Nucleus accumbens (tissue), 56 donors: ENCODE data around the gene PCSK5.
"Not testable (repeated sequence)": the region's sequence is repeated elsewhere in the genome, so short reads cannot be mapped to it uniquely, and the experiment has no call there.

Source experiments
- DNase-seq, 56 donors: peaks; one replicate each; lab custom pipeline; 2025; lab: John Stamatoyannopoulos, UW

The PCSK5 gene

DNA sequence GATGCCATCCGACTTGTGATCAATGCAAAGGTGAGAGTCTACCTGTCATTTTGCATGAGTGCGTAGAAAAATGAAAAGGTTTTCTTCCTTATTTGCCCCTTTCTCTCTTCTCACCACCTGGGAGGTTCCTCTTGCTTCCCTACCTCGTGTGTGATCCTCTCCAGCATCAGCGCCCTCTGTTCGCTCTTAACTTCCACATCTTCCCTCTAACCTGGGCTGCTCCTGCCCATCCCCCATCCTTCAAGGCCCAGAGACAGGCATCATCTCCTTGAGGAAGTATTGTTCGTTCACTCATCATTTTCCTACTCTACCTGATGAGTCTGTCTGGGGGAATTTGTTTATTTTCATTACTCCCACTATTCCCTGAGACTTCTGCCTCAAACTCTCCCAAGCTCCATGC is 447.9 kb downstream of the PCSK5 start:
- no peak for DNase-seq

- DNase-seq: no peak
Observed at GRCh38 chr9:76341616-76342015, 451.1 kb downstream of the PCSK5 start.

- no peak for DNase-seq
Observed at GRCh38 chr9:76342201-76342600, 451.7 kb downstream of the PCSK5 start.

DNA sequence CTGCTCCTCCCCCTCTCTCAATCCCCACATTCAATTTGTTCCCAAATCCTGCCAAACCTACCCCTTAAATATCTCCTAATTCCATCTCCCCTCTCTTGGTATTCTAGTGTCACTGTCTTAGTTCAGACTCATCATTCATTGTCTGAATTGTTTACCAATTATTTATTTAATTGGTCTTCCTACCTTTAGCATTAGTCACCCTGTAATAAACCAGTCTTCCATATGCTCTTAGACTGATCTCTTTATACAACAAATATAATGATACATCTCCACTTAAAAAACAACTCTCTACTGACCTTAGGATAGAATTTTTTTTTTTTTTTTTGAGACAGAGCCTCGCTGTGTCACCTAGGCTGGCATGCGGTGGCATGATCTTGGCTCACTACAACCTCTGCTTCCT is 452.4 kb downstream of the PCSK5 start:
- no peak for DNase-seq

GRCh38 chr9:76349865-76350264 is 459.4 kb downstream of the PCSK5 start:
- DNase-seq: no peak

DNA sequence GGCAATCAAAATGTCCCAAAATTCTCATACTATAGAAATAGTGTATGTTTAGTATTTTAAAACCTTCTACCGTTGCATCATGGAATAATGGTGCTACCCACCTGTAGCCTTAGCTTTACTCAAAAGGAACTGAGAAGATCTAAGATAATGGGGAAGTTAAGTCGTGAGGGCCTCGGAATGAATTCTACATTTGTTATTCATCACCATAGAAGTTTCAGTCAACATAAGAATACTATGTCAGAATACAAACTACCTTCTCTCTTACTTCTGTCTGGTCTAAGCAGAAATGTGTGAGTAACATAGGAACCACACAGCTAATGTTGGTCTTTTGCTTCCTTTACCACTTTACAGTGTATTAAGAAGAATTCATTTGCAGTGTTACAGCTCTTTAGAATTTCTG is 460.5 kb downstream of the PCSK5 start:
- DNase-seq: no peak

DNA sequence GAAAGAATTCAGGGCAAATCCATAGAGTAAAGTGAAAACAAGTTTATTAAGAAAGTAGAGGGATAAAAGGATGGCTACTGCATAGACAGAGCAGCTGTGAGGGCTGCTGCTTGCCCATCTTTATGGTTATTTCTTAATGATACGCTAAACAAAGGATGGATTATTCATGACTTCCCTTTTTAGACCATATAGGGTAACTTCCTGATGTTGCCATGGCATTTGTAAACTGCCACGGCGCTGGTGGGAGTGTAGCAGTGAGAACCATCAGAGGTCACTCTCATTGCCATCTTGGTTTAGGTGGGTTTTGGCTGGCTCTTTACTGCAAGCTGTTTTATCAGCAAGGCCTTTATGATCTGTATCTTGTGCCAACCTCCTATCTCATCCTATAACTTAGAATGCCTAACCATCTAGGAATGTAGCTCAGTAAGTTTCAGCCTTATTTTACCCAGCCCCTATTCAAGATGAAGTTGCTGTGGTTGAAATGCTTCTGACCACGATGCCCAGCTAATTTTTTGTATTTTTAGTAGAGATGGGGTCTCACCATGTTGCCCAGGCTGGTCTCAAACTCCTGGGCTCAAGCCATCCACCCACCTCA is 461.6 kb downstream of the PCSK5 start:
- no peak for DNase-seq

DNA sequence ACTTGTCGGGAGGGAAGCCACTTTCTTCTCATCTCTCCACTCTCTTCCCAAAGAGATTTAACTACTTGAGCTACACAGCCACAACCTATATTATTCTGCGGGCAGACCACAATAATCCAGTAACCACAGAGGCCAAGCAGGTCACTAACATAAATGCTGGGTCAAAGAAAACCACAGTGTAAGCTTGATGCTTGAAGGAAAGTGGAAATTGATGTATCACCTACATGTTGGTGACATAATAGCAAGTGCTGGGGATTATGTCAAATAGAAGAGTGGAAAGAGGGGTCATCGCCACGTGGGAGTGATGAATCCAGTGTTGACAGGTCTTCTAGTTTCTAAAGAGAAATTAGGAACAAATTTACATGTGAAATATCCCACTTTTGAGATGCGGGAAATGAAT is 462.8 kb downstream of the PCSK5 start:
- no peak for DNase-seq

- no peak for DNase-seq
Observed at GRCh38 chr9:76354221-76354620, 463.7 kb downstream of the PCSK5 start.

DNA sequence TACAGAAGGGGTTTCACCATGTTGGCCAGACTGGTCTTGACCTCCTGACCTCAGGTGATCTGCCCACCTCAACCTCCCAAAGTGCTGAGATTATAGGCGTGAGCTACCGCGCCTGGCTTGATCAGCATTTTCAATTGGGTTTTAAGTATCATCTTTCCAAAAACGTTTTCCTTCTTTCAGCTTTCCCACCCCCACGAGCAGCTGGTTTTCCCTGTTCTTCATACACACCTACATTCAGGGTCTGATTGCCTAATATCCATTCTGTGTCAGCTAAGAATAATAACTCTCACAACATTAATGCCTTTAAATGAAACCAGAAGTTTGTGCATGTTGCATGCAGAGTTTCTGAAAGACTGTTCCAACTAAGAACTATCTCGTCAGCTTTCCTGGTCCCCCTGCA is 465.4 kb downstream of the PCSK5 start:
- DNase-seq: peak in 12 of 56 donors; percentile 3 to 38 (median 12)

GRCh38 chr9:76357555-76357954 is 467.1 kb downstream of the PCSK5 start:
- DNase-seq: no peak

GRCh38 chr9:76358628-76359280 is 468.3 kb downstream of the PCSK5 start:
- DNase-seq: no peak

DNA sequence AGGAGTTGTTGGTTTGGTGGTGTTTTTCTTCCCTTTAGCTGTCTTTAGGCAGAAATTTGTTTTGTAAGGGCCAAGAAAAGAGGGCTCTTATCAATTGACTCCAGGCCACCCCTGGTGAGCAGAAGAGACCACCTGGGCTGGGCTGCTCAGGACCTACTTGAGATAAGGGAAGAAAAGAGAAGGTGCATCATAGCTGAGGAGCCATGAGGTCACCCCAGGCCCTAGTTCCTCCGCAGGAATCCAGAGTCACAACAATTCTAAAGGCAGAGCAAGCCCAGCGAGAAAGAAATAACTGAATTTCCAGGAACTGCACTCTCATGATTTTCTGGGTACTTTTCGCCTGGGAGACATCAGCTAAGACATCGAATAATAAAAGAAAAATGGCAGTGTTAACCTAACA is 468.9 kb downstream of the PCSK5 start:
- no peak for DNase-seq

DNA sequence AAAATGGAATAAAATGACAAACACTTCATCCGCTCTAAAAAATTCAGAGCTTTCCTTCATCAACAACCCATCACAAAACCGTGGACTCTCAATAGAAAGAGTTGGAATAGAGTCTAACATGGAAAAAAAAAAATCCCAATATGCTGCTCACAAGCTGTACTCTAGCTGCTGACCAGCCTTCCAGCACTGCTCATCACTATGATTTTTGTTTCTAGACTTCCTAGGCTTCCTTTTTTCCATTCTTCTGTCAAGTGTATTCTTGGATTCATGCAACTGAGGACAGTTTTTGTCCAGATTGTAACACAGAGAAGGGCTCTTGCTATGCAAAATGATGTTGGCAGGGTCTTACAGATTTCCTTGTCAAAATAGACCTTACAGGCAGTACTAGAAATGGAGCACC is 469.3 kb downstream of the PCSK5 start:
- DNase-seq: no peak

DNA sequence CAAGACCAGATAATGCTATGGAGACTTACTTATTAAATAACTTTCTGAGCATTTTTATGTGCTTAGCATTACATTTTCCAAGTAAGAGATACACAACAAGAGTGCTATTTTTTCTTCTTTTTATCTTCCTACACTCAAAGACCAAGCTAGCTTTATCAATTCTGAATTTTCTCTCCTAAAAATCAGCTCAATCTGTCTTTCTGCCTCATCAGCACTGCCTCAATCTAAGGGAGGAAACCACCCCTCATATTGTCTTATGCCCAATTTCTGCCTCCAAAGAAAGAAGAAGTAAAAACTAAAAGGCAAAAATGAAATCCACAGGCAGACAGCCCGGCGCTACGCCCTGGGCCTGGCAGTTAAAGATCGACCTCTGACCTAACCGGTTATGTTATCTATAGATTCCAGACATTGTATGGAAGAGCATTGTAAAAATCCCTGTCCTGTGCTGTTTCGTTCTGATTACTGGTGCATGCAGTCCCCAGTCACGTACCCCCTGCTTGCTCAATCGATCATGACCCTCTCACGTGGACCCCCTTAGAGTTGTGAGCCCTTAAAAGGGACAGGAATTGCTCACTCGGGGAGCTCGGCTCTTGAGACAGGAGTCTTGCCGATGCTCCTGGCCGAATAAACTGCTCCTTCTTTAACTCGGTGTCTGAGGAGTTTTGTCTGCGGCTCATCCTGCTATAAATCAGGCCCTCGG is 472.0 kb downstream of the PCSK5 start:
- not testable (repeated sequence) for DNase-seq

DNA sequence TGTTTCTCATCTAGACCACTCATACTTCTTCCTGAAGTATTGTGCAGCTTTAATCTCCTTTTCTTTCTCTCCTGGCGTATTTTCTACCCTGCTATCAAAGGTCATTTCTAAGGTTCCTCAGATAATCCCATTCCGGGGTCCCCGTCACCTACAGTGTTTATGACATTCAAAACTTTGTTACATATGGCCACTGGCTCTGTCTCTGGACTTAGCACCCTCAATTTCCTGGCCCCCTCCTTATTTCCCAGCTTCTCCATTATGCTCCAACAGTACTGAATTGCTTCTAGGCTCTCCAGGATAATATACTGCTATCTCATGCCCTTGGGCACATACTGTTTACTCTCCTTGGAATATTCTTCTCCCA is 472.5 kb downstream of the PCSK5 start:
- DNase-seq: no peak

DNA sequence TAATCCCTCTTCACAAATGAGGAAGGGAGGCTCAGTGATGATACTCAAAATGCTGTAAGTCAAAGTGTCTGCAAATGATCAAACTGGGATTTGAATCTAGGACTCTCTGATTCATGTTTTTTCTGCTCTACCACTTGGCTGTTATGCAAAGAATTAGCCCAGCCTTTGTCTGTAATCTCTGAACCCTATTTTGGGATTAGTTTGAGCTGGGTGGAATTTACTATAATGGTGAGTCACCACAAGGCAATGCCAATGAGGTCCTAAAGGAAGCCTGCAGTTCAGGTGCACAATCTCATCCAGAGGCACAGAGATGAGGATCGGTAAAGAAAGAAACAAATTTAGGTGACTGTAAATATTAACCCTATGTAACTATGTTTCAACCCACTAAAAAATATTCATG is 474.6 kb downstream of the PCSK5 start:
- no peak for DNase-seq

DNA sequence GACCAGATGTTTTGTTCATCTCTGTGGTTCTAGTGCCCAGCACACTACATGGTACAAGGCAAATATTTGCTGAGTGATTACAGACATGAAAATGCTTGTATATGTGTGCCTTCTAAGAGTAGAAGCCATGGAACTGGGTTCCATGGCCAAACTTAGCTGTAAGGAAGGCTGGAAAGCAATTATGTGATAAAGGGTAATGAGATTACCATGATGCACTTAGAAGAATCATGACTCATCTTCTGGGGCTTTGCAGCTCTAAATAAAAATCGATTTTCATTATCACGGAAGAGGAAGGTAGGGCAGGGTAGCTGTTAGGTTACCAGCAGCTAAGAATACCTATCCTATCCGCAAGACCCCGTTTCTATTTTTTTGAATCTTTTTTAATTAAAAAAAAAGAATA is 475.8 kb downstream of the PCSK5 start:
- no peak for DNase-seq

- no peak for DNase-seq
Observed at GRCh38 chr9:76369583-76369982, 479.1 kb downstream of the PCSK5 start.

DNA sequence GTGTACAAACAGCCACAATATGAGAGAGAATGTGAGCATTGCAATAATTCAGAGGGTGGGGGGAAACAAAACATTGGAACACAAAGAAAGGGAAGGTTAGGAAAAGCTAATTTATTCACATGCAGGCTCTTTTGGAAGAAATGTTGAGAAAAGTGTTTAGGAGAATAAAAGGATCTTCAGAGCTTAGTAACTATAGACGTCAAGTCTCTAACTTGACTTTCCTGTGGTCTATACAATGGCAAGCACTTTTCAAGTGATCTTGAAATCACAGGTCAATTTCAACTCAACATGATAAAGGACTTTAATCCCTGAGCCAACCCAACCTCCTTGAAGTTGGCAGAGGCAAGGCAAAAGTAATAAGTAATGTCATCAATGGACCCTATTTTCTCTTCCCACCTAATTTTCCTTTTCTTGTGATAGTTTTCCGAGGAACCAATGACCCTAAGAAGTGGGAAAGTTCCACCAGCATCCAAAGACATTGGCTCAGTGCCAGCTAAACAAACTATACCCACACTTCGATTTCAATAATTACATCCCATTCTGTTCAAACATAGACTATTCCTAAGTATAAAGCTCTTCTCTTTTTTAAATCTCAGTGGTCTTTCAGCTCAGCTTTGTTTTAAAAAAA is 480.0 kb downstream of the PCSK5 start:
- no peak for DNase-seq

DNA sequence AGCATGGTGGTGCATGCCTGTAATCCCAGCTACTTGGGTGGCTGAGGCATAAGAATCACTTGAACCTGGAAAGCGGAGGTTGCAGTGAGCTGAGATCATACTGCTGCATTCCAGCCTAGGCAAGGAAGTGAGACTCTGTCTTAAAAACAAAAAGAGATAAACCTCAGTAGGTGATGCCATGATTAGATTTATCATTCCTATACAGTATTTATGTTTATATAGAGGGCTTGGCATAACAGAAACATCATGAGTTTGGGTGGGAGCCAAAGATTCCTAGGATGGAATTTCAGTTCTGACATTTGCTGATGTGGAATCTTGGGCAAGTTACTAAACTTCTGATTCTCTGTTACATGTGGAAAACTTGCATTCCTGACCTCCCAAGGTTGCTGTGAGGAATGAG is 481.4 kb downstream of the PCSK5 start:
- DNase-seq: no peak

DNA sequence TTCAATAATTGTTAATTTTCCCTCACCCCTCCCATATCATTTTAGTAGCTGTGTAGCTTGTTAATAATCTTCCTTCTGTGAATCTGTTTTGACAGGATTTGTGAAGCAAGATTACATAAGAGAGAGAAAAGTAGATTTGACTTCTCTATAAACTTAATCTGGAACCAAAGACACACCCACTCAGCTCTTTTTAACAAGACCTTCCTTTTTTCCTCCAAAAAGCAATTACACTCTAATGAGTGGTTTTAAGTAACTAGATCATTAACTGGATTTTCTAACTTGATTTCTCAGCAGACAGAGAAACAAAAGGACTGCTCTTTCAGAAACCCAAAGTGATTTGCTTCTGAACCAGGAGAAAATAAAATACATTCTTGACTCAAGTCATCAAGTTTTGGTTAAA is 481.9 kb downstream of the PCSK5 start:
- no peak for DNase-seq
